HG03571 (cell line): ENCODE results near the gene TMEM179.
"Not testable (repeated sequence)": the region's sequence is repeated elsewhere in the genome, so short reads cannot be mapped to it uniquely, and the experiment has no call there.

Source experiments
- ATAC-seq: cut with Tn5 transposase; IDR thresholded peaks from one replicate; pipeline ENCODE4 v1.9.1; 2021; ENCODE audit not compliant: unreplicated experiment

The TMEM179 gene

DNA sequence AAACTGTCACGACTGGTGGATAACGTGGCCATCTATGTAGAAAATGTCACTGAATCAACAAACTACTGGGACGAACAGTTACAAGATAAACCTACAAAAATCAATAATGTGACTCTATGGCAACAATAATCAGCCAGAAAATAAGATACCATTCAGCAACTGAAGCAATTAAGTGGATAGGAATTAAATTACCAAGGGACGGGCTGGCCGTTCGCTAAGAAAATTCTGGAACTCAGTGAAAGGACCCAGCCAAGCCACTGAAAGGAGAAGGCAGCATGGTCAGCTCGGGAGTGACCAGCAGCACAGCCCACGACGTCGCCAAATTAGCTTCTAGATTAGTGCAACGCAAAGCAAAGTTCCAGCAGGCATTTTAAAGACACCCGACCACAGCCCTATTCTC is 33.6 kb upstream of the TMEM179 start:
- ATAC-seq: no peak

DNA sequence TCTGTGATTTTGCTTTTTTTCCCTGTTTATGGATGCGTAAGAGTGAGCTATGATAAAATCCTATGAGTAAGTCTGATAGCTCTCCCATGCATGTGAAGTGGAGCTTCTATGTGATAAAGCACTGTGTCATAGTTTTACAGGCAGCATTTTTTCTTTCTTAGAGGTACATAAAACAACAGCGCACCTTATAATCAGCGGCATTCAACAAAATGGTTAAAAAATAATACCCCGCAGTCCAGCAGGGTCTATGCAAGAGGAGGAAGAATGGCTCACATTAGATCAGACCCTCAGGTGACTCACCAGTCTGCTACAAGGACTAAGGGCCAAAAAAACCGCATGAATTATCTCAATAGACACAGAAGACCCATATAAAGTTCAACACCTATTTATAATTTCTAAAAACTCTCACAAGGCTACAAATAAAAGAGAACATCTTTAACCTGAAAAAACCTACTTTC is 33.0 kb upstream of the TMEM179 start:
- no peak for ATAC-seq

DNA sequence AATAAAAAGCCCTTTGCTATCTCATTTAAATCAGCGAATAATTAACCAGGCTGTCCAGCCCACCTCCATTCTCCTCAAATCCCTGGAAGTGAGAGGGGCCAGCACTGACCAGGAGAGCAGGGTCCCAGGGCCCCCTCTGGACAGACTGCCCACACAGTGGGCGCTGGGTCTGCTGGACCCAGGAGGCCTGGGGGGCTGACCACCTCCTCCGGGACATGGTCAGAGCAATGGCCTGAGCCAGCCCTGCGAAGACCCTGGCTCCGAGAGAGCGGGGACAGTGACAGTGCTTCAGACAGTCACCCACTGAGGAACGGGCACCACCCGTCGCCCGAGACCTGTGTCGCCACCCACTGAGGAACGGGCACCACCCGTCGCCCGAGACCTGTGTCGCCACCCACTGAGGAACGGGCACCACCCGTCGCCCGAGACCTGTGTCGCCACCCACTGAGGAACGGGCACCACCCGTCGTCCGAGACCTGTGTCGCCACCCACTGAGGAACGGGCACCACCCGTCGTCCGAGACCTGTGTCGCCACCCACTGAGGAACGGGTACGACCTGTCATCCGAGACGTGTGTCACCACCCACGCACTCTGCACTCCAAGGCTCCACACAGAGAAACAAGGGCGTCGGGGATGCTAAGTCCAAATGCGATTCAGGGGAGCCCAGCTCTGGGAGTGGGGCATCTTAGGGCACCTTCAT is 32.4 kb upstream of the TMEM179 start:
- not testable (repeated sequence) for ATAC-seq

DNA sequence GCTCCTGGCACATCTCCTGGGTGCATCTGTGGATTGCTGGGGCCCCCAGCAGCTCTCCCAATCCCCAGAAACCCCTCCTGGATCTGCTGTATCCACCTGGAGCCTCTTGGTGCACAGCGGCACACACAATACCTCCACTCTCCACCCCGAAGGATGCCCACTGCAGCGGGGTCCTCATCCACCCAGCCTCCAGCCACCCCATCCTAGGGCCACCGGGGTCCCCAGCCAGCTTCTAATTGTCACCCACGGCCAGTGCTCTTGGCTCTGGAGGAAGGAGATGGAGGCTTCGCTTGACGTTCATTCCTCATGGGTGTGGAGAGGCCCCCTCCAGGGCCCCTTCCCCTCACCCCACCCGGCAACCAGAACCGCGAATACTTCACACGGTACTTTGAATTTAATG is 31.6 kb upstream of the TMEM179 start:
- no peak for ATAC-seq

DNA sequence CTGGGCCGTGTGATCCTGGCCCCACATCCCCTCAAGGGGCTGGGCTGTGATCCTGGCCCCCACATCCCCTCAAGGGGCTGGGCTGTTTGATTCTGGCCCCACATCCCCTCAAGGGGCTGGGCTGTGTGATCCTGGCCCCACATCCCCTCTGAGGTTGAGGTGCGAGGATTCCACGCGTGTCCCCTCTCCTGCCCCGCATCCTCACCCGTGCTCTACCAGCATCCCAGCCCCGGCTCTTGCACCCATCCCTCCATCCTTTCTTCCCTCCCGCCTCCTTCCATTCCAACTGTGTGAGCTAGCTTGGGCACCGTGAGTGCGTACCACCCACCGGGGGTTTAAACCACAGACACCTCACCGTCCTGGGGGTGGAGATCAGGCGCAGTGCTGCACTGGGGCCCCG is 31.1 kb upstream of the TMEM179 start:
- no peak for ATAC-seq

DNA sequence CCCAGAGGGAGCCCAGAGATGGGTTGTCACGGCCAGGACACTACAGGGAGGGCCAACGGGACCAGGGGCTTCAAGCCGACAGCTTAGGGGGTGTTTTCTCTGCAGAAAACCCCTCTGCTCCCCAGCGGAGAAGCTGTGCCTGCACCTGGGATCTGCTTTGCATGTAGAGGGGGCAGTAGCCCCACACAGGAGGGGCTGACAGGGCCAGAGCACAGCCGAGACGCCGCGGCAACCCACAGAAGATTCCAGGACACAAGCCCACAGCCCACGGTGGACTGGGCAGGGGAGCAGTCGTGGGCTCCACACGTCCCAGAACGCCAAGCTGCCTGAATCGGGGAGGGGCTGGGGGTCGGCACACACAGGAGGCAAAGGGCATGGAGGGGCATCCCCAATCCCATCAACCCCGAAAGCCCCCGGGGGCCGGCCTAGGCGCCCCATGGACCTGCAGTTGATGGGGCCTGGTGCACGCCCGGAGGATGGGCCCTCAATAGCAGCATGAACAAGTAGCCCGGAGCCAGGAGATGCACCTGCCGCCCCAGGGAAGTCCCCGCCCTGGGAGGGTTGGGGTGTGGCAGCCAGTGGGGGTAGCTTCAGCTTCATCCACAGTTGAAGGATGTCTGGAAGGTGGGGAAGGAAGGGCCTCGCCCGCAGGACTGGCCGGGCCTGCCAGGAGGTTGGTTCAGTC is 30.5 kb upstream of the TMEM179 start:
- ATAC-seq: no peak

DNA sequence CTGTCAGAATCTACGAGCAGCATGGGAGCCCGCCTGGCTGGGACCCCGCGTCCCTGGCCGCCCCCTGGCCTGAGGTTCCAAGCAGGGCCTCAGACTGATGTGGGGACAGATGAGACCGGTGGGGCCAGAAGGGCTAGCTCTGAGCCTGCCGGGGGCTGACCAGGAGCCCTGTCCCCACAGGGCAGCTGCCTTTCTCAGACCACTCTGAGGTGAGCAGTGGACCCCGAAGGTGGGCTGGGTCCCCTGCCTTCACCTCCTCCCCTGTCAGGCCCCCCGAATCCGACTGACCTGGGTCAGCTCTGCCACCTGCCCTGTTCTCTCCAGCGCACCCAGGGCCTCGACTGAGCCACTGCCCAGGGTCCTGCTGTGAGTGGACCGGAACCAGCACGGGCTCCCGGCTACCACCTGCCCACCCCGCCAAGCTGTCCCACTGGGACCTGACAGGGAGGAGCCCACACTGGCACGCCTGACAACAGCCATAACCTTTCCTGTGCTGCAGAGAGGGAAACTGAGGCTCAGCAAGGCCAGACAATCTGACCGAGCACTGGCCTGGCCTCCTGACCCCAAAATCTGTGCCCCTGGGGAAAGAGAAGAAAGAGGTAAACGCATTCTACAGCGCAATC is 29.7 kb upstream of the TMEM179 start:
- ATAC-seq: no peak

DNA sequence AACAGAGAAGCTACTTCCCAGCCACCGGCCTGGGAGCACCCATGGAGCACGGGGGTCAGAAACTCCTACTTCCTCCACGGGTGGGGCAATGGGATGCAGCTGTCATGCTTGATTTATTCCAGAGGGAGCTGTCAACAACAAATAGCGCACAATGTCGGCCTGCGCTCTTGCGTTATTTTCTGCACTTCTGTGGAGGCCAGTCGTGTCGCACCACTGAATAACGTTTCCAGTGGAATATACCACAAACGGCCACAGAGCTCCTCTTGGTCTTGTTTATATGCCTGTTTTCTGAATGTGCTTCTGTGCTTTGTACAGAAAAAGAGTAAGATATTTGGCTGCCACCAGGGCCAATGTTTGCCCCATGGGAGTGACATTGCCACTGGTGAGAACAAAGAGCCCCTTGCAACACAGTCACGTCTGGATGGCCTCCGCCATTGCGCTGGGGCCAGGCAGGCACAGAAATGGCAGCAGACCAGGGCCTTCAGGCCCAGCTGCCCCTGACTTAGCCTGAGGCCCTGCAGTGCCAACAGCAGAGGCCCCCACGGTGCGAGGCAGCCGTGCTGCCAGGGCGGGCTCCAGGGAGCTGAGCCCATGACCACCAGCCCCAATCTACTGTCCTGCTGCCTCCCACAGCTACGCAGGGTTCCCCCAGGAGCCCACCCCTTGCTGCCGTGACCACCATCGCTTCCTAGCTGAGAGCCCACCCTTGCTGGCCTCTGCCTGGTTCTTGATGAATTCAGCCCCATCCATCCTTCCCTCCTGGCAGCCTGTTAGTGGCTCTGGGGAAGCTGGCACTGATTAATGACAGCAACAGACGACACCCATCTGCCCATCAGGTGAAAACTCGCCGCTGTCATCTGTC is 28.9 kb upstream of the TMEM179 start:
- ATAC-seq: no peak

DNA sequence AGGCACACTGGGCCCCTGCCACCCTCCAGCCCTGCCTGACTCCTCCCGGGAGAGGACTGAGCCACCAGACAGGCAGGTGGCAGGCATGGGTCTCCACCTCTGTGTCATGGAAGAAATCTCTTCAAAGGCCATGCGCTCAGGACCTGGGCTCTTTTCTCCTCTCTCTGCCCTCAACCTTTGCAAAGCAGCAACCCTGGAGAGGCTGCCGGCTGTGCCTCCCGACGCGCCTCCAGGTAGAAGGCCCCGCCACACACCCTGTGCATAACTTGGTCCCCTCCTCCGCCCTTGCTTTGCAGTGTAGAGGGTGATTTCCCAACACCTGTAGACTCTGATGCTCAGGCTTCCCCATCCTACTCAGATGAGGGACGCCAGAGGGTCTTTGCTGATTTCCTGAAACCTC is 28.2 kb upstream of the TMEM179 start:
- ATAC-seq: no peak

DNA sequence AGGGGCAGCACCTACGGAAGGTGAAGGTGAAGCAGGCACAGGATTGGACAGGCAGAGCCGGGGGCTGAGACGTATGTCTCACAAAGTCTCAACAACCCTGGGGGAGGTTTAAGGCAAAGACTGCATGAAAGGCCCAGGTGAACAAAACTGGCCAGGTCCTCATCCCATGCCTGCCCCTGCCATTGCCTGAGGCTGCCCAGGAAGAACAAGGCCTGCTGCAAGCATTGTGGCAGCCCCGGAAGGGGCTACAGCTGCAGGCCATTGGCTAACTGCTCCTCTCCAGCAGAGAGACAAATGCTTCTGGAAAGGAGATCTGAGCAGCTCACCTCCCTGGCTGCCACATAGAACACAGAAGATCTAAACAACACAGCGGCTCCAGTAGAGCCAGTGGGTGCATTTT is 20.4 kb upstream of the TMEM179 start:
- no peak for ATAC-seq

DNA sequence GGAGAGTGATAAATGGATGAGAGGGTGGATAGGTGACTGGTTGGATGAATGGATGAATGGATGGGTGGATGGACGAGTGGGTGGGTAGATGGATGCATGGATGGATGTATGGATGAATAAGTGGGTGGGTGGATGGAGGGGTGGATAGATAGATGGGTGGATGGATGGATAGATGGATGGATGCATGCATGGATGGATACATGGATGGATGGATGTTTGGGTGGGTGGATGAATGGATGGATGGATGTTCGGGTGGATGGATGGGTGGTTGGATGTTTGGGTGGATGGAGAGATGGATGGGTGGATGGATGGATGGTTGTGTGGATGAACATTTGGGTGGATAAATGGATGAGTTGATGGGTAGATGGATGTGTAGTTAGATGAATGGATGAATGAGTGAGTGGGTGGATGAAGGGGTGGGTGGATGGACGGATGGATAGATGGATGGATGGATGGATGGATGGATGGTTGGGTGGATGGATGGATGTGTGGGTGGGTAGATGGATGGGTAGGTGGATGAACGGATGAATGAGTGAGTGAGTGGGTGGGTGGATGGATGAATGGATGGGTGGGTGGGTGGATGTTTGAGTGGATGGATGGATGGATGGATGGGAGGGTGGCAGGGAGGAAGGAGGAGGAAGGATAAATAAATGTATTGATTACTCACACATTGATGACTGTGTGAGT is 9.7 kb upstream of the TMEM179 start:
- no peak for ATAC-seq

DNA sequence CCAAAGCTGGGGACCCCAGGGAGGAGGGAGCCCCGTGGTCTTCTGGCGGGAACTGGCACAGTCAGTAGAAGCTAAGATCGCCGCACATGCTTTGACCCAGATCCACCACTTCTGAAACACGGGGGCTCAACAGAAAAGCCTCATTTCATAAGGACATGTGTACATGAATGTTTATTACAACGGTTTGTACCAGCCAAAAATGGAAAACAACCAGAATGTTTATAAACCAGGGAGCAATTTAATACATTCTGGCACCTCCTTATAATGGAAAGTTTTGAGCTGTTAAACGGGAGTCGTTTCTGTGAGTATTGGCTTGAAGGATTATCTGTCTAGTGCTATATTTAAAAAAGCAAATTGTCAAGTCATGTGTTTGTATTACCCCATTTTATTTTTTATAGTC is 7.3 kb upstream of the TMEM179 start:
- no peak for ATAC-seq

DNA sequence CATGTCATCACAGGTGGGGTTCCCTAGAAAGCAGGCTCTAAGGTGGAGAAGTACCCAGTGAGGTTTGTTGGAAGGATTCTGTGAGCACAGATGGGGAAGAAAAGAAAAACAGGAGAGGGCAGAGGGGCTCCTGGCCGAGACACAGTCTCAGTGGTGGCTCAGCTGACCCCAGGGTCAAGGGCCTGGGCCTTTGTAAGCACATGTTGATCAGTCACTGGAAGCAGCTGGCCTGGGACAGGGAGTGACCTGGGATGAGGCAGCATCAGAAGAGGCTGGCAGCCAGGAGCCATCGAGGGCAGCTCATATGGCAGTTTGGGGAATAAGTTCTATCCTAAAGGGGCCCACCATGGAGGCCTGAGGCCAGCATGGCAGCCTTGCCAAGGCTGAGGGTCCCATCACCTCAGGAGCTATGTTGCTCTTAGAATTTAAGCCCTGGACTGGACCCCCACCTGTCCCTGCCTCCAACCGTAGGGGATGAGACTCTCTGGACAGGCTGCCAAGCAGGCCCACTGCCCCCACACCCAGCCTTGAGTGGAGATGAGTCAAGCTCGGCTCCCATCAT is 6.3 kb upstream of the TMEM179 start:
- ATAC-seq: no peak

DNA sequence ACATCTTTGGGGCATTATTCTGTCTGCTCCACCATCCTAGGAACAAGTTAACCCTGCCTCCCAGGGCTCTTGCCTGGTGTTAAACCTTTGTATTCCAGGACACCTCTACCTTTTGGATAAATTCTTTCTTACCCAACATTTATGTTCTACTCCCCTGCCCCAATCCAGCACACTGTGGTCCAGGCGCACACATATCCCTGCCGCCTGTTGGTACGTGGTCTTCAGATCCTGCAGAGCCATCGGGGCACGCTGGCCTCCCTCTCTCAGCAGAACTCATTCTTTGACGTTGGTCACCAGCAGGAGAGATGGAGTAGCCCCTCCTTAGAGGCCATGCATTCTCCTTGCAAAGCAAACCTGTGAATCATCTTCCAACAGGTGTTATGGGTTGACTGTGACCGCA is 5.1 kb upstream of the TMEM179 start:
- no peak for ATAC-seq

DNA sequence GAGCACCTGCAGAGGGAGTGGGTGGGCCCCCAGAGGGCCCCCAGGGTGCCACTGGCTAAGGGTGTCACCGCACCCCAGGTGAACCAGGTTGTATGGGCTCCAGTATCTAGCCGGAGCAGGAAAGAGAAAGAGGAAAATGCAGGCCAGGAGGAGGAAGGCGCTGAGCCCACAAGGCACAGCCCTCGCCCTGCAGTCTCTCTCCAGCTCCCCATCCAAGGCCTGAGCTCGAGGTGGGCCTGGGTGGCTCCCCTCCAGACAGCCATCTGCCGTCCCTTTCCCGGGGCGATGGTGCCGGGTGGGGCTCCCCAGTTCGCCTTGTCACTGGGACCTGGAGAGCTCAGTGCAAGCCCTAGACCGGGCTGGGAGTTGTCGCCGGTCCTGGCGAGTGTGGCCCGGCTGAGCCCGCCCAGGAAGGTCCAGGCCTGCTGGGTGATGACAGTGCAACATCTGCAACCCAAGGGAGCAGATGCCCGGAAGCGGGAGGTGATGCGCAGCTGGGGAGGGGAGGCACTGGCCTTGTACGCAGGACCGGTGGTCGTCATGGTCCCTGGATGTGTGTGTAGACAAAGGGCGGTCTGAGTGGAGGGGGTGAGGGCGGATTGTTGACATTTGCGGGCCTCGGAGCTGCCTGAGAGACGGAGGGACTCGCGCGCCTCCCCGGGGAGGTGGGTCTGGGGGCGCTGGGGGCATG is 716 bp downstream of the TMEM179 start:
- ATAC-seq: no peak

DNA sequence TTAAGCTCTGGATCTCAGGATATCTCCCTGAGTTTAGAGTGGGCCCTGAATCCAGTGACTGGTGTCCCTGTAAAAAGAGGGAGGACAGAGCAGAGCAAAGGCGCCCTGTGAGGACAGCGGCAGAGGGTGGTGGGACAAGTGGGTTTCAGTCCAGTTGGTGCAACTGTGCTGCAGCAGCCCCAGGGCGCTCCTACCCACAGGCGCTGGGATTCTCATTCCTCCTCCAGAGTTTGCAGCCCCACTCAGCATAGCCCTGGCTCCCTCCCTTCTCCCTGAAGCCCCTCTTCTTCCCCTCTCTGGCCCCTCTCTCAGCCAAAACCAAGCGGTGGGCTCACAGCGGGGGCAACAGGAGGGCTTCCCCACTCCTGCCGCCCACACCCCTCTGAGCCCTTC is 1.6 kb downstream of the TMEM179 start:
- no peak for ATAC-seq

DNA sequence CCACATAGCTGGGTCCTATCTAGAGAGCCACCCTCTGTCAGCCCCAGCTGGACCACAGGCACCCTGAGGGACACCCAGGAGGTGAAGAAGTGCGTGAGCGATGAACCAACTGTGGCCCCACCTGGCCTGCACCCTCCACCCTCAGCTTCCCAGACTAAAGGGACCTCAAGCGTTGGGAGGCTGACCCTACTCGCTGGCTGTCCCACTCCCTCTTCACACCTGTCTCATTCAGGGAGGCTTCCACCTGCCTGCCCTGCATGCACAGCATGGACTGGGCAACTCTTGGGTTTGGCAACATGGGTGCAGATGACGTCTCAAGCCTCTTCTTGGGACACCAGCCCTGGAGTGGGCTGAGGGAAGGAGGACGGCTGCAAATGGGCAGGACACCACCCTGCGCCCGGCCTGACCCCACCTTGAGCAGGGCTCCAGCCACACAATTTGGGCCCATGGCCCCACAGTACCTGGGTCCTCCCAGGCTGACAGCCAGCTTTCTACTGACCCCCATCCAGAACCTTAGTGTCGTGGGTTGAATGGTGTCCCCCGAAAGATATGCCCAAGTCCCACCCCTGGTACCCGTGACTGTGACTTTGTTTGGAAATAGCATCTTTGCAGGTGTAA is 2.1 kb downstream of the TMEM179 start:
- ATAC-seq: no peak

DNA sequence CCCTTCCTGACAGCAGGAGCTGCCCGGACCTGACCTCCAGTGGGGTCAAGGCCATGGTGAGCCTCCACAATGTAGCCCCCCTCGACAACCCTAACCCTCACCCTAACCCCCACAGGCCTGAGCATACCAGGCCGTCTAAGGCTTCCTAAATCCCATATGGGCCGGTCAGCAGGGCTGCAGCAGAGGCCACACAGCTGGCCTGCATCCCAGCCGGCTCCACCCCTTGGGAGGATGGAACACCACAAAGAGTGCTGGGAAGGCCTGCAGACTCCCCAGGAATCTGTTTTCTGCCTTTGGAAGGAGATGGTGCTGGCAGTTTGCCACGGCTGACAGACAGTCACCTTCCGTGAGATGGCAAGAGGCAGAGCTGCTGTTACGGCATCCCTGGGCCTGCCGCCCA is 2.8 kb downstream of the TMEM179 start:
- ATAC-seq: no peak

DNA sequence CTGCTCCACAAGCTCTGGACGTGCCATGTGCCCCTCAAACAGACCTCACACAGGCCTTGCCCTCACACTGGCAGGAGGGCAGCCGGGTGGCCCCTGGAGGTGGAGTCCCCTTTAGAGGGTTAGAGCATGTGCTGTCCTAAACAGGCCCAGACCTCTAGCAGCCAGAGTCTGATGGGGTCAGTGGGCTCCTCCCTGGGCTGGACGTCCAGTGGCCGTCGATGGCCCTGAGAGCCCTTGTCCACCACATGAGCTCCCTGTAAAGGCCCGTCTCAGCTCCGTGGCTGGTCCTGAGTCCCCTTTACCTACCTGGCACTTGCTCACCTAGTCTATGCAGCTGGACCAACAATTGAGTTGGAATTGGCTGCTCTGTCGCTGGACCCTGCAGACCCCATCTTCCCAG is 3.8 kb downstream of the TMEM179 start:
- ATAC-seq: no peak
